K562 (cell line): Measurements from ENCODE around the gene HOATZ. TPM values are rescaled to one million over a fixed set of nuclear protein-coding genes. Genes with fewer than 3 reads are reported as not detected.

Source experiments
- EGR1 ChIP-seq: fragments of 450-650 bp; conservative IDR thresholded peaks from 2 replicates; pipeline ENCODE4 v1.6.1; 2017; ENCODE audit warnings: mild to moderate bottlenecking
- HNRNPLL ChIP-seq: fragments of 200-400 bp; formaldehyde crosslinking; IDR thresholded peaks from 2 replicates; pipeline ENCODE4 v1.6.1; 2017; ENCODE audit warnings: low read length, low read depth, mild to moderate bottlenecking; ENCODE audit not compliant: poor library complexity, severe bottlenecking
- TCF3 ChIP-seq: sonication (generic); formaldehyde crosslinking; IDR thresholded peaks from 2 replicates; pipeline ENCODE4 v1.4.0; 2020; ENCODE audit warnings: mild to moderate bottlenecking, missing genetic modification reagents
- ZBTB40 ChIP-seq, 2 experiments: fragments of 450-650 bp in 1 of 2; sonication (generic) in 1 of 2; formaldehyde crosslinking in 1 of 2; IDR thresholded peaks; 2 replicates each; pipeline versions ENCODE4 v1.7.1 to v1.9.0; 2016 to 2022; ENCODE audit warnings: inconsistent platforms in 1 of 2, mild to moderate bottlenecking in 1 of 2, missing genetic modification reagents in 1 of 2
- ZKSCAN8 ChIP-seq: fragments of 200-800 bp; sonication (Bioruptor generic); IDR thresholded peaks from 2 replicates; pipeline ENCODE4 v1.6.1; 2016; ENCODE audit warnings: missing genetic modification characterization, missing compliant biosample characterization
- polyA plus RNA-seq, 8 experiments: library from polyadenylated mRNA; depleted of rRNA in 4 of 8; stranded (reverse) in 5 of 8; unstranded in 3 of 8; fragments of >200 nt; fragmentation: Nextera tagmentation in 2 of 8; fragmentation: Illumina TruSeq in 1 of 8; extraction: Ambion mirVana in 2 of 8; extraction: Trizol in 1 of 8; gene quantifications; 2 replicates each; pipeline versions ENCODE4 v1.2.1 to v1.2.3, GENCODE V29; 2011 to 2014; ENCODE audit warnings: inconsistent platforms in 1 of 8, missing spikeins in 1 of 8
- total RNA-seq, 7 experiments: library from RNA; depleted of rRNA in 6 of 7; stranded (reverse); fragments of >200 nt in 6 of 7; fragmentation: Illumina TruSeq in 2 of 7; extraction: Trizol in 2 of 7; gene quantifications; 2 replicates each; pipeline versions ENCODE4 v1.2.1 to v1.2.3, GENCODE V29; 2011 to 2021; ENCODE audit warnings: low replicate concordance in 1 of 7

HOATZ gene
- total and polyA plus RNA-seq, 9 of the 15 experiments (the other 6 are each of a cell fraction or from before 2014, with no cell fraction given) = not detected

DNA sequence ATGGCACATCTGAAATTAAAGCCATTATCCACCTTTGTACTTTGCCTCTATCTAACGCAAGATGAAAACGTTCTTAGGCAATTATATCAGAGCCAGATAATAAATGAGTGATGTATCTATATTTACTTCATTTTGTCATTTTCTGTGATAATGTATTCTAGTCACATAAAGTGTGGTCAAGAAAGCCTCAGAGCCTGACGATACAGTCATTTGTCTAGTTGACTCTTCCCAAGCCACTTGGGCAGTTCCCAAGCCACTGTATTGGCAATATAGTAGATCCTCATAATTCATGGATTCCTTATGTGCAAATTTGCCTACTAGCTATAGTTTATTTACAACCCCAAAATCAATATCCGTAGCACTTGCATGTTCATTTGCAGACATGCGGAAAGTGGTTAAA is 7.8 kb downstream of the HOATZ start (continued):
- TF ChIP-seq TCF3 (CRISPR knock-in tag) (no peak), EGR1 (no peak), ZBTB40 (IDR thresholded peaks at IDR 0.05) (no peak), ZBTB40 (CRISPR knock-in tag; IDR thresholded peaks at IDR 0.05) (no peak), HNRNPLL (no peak), ZKSCAN8 (CRISPR knock-in tag) (no peak)
